Lower lobe of right lung (tissue), 2 donors: ENCODE results near the gene HIF1AN. TPM values are rescaled to one million over a fixed set of nuclear protein-coding genes. Genes with fewer than 3 reads are reported as not detected.

Experiments
- ATAC-seq, 2 donors: fragments of 200-7000 bp; cut with Tn5 transposase; one replicate each; pipeline ENCODE4 v1.9.1; 2020 to 2022; ENCODE audit warnings: mild to moderate bottlenecking in 2 of 2, moderate library complexity in 2 of 2
- DNase-seq: peaks from one replicate; pipeline ENCODE4 v3.0.0-alpha.2; 2020
- H3K27ac ChIP-seq: fragments of 200-600 bp; one replicate; pipeline ENCODE4 v1.8.0; 2022
- H3K27me3 ChIP-seq: fragments of 200-600 bp; one replicate; pipeline ENCODE4 v1.8.0; 2022; ENCODE audit warnings: low read depth
- H3K36me3 ChIP-seq: fragments of 200-600 bp; one replicate; pipeline ENCODE4 v1.8.0; 2022; ENCODE audit warnings: mild to moderate bottlenecking
- H3K4me1 ChIP-seq: fragments of 200-600 bp; one replicate; pipeline ENCODE4 v1.8.0; 2022
- H3K4me3 ChIP-seq: fragments of 200-600 bp; one replicate; pipeline ENCODE4 v1.8.0; 2022; ENCODE audit warnings: mild to moderate bottlenecking
- H3K9me3 ChIP-seq: fragments of 200-600 bp; one replicate; pipeline ENCODE4 v1.8.0; 2022
- CTCF ChIP-seq: fragments of 200-600 bp; IDR thresholded peaks from one replicate; pipeline ENCODE4 v1.8.0; 2022; ENCODE audit warnings: antibody characterized with exemption, mild to moderate bottlenecking
- intact Hi-C: fragments of 100-400 bp; cut with DNase I; formaldehyde crosslinking; loops from one replicate; pipeline ENCODE4 v1.11.0; 2022
- total RNA-seq: library from RNA; stranded (reverse); fragmentation: NEBNext Ultra II Directional; extraction: Animal tissue kit (Norgen Biotek cat#: 25700); gene quantifications from one replicate; pipeline ENCODE4 v1.2.1, GENCODE V29; 2021
- donor health status: DM: no; HTN: yes; CAD: no; lungs with severe emphysema.

Gene HIF1AN
- total RNA-seq, 1 donor from 2014 or later = 35.6 TPM

- no peak for DNase-seq
- peaks cover 79% of the 10 kb centered on the region for H3K27me3 ChIP-seq
- H3K36me3 ChIP-seq = no peaks in the 10 kb centered on the region
- ATAC-seq = no peak
- no peaks in the 10 kb centered on the region for H3K9me3 ChIP-seq
- no peak overlapping the region for H3K27ac ChIP-seq
- peaks cover 14% of the 10 kb centered on the region for H3K4me1 ChIP-seq
- intact Hi-C loops = no loop called here
- no peak overlapping the region for H3K4me3 ChIP-seq
- no peak for TF ChIP-seq CTCF
These were observed 30.8 kb downstream of the HIF1AN start for GRCh38 chr10:100566561-100566960.

GRCh38 chr10:100567249-100567648, 31.5 kb downstream of the HIF1AN start:
- TF ChIP-seq CTCF = no peak
- intact Hi-C loops = no loop called here
- Histone ChIP-seq H3K36me3 (no peaks in the 10 kb centered on the region), H3K9me3 (no peaks in the 10 kb centered on the region), H3K4me3 (no peak overlapping the region), H3K27ac (no peak overlapping the region), H3K27me3 (peaks cover 80% of the 10 kb centered on the region), H3K4me1 (peaks cover 7% of the 10 kb centered on the region)
- ATAC-seq (no peak), DNase-seq (no peak)

GRCh38 chr10:100567826-100568225, 32.1 kb downstream of the HIF1AN start:
- peaks cover 1% of the 10 kb centered on the region for H3K4me1 ChIP-seq
- H3K27ac ChIP-seq = no peak overlapping the region
- ATAC-seq = no peak
- H3K27me3 ChIP-seq = peaks cover 80% of the 10 kb centered on the region
- H3K4me3 ChIP-seq = no peak overlapping the region
- H3K36me3 ChIP-seq = no peaks in the 10 kb centered on the region
- intact Hi-C loops = no loop called here
- H3K9me3 ChIP-seq = no peaks in the 10 kb centered on the region
- no peak for TF ChIP-seq CTCF
- DNase-seq = no peak

GRCh38 chr10:100568912-100569311, 33.2 kb downstream of the HIF1AN start:
- intact Hi-C loops = no loop called here
- Histone ChIP-seq H3K36me3 (no peaks in the 10 kb centered on the region), H3K4me3 (no peak overlapping the region), H3K4me1 (no peaks in the 10 kb centered on the region), H3K27me3 (peaks cover 83% of the 10 kb centered on the region), H3K9me3 (no peaks in the 10 kb centered on the region), H3K27ac (no peak overlapping the region)
- TF ChIP-seq CTCF = no peak
- ATAC-seq (no peak), DNase-seq (no peak)

GRCh38 chr10:100569687-100570481, 34.1 kb downstream of the HIF1AN start:
- no peak for ATAC-seq
- no peak for DNase-seq
- Histone ChIP-seq H3K27me3 (peaks cover 74% of the 10 kb centered on the region), H3K9me3 (no peaks in the 10 kb centered on the region), H3K4me3 (no peak overlapping the region), H3K27ac (no peak overlapping the region), H3K4me1 (no peaks in the 10 kb centered on the region), H3K36me3 (no peaks in the 10 kb centered on the region)
- no peak for TF ChIP-seq CTCF
- intact Hi-C loops = no loop called here
